NCI-H1105 (cell line): ENCODE measurements around the gene SLC8A2.

Experiments used
- DNase-seq: peaks from one replicate; lab custom pipeline; 2025; lab: John Stamatoyannopoulos, UW

SLC8A2 gene

DNA sequence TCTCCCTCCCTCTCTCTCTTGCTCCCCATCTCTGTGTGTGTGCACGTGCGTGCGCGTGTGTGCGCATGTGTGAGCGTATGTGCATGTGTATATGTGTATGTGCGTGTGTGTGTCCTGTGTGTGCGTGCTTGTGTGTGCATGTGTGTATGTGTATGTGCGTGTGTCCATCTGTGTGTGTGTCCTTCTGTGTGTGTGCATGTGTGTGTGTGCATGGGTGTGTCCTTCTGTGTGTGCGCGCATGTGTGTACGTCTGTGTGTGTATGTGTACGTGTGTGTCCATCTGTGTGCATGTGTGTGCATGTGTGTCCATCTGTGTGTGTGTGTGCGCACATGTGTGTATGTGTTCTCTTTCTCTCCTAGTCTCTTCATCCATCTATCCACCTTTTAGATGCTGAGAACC, 12.2 kb downstream of the SLC8A2 start:
- no peak for DNase-seq

DNA sequence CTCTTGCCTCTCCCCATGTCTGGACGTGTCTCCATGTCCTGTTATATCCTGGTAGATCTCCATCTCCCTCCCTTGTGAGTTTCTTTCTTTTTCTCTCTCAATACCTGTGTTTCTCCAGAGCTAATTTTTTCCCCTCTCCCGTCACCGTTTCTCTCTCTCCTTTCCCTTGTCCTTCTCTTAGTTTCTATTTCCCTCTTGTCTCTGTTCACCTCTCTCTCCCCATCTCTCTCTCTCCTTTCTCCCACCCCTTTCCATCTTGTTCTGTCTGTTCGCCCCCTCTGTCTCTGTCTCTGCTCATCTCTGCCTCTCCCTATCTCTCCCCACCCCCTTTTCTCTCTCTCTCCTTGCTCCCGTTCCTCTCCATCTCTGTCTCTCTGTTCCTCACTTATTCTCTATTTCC, 13.0 kb downstream of the SLC8A2 start:
- DNase-seq, result no peak

DNA sequence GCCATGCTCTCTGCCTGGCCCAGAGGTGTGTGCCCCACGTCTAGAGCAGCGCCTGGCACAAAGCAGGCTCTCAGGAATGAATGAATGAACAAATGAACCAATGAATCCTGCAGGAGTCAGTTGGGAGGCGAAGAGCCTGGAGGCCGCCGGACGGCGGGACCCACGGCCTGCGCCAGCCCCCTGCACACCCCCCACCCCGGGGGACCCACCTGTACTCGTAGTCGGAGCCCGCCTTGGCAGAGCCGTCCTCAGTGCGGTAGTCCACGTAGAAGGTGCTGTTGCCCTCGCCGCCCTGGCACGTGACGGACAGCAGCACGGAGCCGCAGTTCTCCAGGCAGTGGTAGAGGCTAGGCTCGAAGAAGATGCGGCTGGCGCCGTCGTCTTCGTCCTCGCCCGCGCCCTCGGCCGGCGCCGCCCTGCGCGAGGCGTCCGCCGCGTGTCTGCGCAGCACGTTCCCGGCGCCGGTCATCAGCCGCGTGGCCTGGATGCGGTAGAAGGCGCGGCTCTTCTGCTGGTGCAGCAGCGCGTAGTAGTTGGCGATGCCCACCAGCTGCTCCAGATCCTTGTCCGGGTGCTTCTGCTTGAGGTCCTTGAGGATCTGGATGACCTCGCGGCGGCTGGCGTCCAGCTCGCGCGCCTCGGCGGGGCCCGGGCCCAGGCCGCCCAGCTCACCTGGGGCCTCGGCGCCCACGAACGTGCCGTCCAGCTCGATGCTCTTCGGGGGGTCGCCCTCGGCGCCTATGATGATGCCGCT, 14.8 kb downstream of the SLC8A2 start:
- no peak for DNase-seq

DNA sequence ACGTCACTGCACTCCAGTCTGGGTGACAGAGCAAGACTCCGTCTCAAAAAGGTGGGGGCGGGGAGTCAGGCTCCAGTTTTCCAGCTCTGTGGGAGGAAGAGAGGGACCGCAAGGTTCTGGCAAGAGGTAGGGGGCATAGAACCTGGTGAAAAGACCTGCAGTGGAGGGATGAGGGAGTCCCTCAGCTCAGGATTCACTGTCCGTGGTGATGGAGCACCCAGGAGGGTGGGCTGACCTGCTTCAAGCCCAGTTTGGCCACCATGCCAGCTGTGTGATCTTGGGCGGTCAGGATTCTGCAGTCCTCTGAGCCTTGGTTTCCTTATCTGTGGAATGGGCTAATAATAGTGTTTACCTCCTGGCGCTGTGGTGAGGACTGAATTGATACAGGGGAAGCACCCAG, 21.2 kb downstream of the SLC8A2 start:
- no peak for DNase-seq

DNA sequence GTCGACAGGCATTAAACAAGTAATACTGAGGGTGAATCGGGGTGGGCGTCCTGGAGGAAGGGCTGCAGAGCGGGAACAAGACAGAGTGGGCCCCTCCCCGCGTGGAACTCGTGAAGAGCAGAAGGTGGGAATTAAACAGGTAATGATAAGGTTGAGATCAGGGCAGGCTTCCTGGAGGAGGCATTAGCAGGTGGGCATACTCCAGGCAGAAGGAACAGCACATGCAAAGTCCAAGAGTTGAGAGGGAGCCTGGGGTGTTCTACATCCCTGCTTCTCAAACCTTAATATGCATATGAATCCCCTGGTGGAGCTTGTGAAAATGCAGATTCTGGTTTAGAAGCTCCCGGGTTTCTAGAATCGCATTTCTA, 23.3 kb downstream of the SLC8A2 start:
- no peak for DNase-seq

DNA sequence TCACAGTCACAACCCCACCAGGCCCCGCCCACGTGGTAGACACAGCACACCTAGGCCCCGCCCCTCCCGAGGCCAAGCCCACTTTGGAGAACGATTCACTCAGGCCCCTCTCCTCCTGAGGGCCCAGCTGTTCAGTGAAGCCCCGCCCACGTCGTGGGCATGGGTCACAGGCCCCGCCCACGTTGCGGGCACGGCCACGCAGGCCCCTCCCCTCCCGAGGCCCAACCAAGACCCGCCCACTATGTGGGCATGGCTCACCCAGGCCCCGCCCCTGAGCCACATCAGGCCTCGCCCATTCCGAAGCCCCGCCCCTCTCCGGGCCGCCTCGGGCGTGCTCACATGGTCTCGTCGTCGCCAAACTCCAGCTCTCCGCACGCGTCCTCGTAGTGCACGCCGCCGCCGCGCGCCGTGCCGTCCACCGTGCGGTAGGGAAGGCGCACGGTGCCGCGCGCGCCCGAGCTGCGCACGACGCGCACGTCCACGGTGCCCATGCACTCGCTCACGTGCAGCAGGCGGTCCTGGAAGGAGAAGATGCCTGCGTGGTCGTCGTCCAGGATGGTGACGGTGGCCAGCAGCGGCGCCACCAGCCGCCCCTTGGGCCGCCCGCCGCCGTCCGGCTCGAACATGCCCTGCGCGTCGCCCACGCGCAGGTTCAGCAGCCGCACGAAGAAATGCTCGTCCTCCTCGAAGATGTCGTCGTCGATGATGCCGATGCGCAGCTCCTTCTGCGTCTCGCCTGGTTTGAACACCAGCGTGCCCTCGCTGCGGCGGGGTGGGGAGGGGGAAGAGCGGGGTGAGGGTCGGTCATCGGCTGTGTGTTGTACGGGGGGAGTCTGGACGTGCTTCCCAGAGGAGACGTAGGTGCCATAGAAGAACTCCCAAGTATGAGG, 24.0 kb downstream of the SLC8A2 start:
- DNase-seq, result peak; percentile 82

DNA sequence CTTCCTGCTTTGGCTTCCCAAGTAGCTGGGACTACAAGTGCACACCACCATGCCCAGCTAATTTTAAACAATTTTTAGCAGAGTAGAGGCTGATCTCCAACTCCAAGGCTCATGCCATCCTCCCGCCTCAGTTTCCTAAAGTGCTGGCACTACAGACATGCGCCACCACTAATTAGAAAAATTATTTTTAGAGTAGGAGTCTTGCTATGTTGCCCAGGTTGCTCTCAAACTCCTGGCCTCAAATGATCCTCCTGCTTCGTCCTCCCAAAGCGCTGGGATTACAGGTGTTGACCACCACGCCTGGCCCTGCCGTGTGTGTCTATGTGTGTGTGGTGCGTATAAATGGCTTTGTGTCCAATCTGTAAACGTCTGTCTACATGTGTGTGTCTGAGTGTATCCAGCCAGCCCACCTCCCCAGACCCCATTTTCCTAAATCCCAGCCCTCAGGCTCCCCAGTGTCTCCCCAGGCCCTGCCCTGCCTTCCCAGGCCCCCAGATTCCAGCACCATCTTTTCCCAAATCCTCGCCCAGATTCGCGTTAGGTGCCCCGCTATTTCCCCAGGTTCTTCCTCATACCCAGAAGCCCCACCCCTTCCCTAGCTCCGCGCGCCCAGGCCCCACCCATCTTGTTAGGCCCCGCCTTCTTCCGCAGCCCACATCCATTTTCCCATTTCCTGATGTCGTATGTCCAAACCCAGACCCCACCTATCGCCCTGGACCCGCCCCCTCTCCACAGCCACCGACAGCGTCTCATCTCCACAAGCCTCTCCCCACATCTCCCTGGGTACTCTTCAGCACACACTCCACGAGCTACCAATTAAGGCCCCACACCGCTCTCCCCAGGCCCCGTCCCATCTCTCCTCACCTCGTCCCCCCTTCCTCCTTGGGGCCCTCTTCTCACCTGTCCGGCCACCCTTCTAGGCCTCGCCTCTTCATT, 24.9 kb downstream of the SLC8A2 start:
- DNase-seq, result peak; percentile 60

DNA sequence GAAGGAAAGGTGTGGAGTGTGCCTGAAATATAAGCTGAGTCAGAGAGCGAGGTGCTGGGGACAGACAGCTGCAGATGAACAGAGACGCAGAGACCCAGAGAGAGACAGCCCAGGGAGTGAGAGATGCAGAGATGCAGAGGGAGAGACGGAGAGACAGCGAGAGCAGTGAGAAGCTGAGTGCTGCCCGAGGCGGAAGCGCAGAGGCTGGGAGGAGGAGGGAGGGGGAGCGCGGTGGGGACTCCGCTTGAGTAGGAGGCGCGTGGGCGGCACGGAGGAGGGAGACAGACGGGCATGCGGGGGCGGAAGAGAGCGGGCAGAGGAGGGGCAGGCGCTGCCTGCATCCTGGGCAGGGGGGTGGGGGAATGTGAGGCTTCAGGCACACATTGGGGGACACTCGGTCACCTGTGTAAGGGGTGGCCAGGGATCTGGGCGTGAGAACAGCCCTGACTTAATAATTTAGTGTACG, 25.7 kb downstream of the SLC8A2 start:
- DNase-seq, result peak; percentile 26

DNA sequence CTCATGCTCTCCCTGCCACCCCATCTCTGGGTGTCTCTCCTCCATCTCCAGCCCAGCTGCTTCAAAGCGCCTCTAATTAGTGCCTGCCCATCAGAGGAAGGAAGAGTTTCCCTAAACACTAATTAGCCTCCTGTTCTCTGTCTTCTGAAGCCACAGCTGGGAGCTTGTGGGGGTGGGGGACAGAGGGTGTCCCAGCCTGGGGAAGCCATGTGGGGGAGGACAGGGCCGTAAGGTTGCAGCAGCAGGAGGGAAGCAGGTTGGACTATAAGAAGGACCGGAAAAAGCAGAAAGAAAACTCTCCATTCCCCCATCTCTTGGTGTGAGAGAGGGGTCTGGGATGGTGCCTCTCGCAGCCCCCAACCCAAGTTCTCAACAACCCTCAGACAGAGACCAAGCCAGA, 26.2 kb downstream of the SLC8A2 start:
- no peak for DNase-seq

DNA sequence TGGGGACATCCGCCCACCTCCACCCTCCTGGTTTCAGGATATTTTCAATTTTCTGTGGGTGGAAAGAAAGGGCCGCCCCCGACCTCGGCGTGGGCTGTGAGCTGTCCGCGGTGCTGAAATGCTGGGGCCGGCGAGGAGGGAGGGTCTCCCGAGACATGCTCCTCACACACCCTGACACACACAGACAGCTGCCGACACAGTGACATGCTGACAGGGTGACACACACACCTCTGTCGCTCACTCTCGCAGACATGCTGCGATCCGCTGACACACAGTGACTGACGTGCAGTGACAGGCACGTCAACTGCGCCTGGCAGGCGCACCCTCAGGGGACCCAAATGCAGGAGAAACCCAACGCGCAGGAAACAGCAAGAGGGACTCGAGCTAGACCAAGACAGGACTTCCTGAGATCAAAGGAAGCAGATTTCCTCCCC, 27.3 kb downstream of the SLC8A2 start:
- no peak for DNase-seq

DNA sequence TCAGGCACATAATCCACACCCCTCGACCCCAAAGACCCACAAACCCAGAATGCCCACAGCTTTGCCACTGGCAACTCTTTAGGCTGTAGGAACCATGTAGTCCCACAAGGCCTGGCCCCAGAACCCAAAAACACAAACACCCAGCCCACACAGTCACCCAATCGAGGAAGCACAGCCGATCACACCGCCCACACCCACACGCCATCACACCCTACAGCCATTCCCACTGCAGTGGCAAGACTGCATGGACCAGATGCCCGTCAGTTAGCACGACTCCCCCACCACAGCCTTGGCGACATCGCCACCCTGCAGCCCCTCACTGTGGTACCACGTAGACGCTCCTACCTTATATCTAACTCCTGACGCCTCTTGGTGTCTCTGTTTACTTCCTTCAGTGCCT, 28.4 kb downstream of the SLC8A2 start:
- DNase-seq, result no peak

DNA sequence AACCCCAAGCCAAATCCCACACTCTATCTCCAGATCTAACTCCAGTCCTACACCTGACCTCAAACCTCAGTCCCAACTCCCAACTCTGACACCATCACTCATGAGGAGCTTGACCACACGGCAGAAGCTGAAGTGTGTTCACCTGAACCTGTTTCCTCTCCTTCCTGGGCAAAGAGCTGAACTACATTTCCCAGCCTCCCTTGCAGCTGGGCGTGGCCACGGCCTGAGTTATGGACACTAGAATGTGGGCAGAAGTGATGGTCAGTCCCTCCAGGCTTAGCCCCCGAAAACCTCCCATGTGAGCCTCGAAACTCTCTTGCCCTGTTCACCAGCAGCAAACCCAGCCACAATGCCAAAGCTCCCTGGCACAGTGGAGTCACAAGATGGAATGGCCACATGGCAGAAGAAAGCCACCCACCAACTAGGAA, 32.9 kb downstream of the SLC8A2 start:
- DNase-seq, result no peak

DNA sequence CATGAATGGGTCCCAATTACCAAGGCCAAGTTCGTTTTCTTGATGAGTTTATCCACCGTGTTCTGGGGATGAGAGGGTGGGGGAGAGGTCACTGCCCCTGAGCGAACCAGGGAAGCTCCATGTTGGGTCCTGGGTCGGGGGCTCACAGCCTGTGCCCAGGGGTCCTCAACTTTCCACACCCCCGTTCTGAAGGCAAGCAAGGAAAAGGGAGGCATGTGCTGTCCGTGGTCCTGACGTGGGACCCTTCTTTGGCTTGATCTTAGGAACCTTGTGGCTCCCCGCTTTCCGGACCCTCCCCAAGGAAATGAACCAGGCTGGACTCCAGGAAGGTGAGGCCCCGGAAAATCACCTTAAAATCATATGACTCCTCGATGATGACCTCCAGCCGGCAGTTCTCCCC, 34.2 kb downstream of the SLC8A2 start:
- no peak for DNase-seq

DNA sequence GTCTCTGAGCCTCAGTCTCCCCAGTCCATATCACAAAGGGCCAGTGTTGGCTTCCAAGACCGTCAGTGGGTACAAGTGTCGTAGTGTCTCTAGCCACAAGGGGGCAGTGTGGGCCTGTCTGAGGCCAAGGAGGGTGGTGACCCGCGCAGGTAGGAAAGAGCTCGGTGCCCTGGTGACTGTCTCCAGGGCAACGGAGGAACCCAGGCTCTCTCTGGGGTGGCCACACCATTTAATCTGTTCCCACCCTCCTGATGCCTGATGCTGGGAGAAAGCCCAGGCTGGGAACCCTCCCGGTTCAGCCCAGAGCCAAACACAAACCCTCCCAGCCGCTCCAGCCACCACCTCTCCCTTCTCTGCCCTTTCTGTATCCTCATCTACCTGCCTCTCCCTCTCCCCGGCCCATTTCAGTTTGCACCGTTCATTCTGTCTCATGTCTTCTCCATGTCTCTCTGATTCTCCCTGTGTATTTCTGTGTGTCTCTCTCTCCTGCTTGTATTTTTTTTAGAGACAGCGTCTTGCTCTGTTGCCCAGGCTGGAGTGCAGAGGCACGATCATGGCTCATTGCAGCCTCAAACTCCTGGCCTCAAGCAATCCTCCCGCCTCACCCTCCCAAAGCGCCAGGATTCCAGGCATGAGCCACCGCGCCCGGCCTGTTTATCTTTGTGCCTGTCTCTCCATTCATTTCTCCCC, 34.8 kb downstream of the SLC8A2 start:
- peak; percentile 80 for DNase-seq

DNA sequence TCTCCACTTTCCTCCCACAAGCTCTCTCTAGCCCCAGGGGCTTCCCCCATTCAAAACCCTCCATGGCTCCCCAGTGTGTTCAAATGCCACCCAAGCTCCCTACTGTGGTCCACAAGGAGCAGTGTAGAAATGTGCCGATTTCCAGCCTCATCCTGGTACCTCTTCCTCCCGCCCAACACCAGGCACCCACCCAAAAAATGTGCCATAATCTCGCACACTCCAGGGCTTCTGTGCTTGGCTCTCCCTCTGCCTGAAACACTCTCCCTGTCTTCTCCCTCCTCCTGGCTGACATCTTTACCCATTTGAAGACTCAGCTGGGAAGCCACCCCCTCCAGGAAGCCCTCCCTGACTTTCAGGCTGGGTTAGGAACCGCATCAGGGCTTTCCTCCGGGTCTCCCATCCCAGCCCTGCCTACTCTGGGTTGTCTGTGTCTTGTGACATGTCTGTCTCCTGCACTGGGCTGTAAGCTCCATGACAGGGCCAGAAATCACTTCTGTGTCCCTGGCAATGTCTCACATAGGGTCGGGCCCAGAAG, 35.7 kb downstream of the SLC8A2 start:
- DNase-seq, result no peak

DNA sequence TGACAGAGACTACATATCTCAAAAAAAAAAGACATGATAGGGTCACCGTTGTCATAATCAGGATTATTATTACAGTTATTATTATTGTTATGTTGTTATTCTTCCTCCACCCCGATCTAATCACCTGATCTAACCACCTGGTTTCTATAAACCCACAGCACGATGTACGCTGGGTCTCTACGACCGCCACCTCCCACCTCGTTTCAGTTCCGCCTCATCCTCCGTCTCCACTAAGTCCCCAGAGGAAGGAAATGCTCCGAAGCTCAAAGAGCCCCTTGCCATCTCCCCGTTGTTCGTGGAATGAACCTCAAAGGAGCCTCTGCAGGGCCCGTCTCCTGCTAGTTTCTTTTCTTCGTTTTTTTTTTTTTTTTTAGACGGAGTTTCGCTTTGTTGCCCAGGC, 36.5 kb downstream of the SLC8A2 start:
- no peak for DNase-seq

DNA sequence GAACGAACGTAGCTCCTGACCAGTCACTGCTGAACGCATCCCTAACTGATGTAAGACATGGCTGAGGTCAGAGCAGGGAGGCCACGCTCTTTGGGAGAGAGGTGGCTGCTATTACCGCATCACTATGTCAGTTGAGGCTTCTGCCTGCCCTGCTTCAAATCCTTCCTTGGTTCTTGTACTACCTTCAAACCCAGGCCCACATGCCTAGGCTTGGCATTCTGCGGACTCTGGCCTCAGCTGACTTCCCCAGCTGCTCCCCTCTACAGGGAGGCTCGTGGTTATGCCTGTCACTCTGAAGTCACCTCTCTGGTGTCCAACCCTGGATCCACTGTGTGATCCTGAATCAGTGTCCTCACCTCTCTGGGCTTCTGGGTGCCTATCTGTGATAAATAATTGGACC, 37.6 kb downstream of the SLC8A2 start:
- DNase-seq, result no peak

DNA sequence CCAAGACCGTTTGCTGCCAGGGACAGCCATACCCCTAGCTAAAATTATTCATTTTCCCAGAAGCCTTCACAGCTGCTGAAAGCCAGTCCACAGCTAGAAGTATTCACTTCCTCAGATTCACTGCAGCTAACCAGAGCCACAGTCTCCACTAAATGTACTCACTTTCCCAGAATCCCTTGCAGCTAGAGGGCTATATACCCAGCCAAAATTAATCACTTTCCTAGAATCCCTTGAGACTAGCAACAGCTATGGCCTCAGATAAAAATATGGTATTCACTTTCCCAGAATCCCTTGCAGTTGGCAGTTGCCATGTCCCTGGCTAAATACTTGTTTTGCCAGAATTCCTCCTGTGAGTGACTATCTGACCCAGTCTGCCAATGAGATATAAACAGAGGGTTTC, 38.6 kb downstream of the SLC8A2 start:
- DNase-seq, result no peak

DNA sequence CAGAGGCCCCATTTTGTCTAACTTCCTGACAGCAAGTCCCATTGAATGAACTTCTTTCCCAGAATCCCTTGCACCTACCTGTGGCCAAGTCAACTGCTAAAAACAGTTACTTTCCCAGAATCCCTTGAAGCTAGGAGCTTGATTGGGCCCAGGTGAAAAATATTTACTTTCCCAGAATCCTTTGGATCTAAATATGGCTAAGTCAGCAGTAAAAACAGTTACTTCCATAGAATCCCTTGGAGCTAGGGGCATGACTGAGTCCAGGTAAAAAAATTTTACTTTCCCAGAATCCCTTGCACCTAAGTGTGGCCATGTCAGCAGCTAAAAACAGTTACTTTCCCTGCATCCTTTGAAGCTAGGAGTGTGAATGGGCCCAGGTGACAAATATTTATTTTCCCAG, 39.2 kb downstream of the SLC8A2 start:
- DNase-seq, result no peak

DNA sequence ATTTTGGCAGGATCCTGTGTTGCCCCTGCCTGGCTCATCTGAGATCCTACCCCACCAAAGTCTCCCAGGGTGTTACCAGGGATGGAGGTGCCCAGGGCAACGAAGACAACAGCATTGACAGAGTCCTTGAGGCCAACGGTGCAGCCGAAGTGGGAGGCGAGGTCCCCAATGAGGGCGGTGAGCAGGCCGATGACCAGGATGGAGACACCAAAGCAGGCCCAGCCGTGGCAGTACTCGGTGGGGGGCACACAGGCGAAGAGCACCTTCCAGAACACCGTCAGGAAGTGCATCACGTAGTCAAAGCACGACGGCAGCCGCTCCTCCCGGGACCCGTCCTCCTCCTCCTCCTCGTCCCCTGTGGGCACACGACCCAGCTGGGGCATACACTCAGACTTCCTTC, 39.6 kb downstream of the SLC8A2 start:
- no peak for DNase-seq
